ENCODE measurements around the gene EPB41L1.

DNA sequence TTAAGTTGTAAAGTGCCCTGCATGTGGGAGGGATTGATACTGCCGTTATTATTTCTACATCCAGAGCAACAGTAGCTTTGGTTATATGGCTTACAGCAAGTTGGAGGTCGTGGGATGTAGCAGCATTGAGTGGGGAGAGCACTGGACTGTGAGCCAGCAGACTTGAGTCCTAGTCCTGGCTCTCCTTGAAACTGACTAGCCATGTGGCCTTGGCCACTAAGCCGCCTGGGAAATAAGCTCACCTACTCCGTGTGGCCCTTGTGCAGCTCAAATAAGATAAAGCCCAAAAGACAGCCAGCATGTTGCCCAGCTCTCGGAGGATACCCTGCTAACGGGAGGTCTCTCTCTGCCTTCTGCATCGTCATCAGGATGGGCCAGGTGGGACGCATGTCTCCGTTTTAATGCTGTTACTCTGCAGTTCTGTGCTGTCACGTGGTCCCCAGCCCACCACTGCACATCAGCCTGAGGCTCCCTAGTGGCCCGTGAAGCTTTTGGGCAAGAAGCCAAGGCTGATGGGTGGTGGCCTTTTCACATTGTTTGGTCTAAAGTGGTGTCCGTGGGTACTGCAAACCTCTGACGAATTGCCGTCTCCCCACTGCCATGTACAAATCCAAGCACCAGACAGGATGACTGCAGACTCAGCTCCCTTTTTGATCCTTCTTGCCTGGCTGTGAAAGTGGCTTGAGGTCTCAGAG, 7.9 kb downstream of the EPB41L1 start:
- TF ChIP-seq POLR2A (IDR thresholded peaks at IDR 0.05; ENCODE audit: borderline replicate concordance, extremely low read depth, insufficient read depth, insufficient read length) (no peak), ZFX (IDR thresholded peaks at IDR 0.05) (no peak), YY1 (IDR thresholded peaks at IDR 0.05; ENCODE audit: extremely low read depth, insufficient replicate concordance, low read depth, low read length) (no peak)
- TF ChIP-seq, protein P1, sequence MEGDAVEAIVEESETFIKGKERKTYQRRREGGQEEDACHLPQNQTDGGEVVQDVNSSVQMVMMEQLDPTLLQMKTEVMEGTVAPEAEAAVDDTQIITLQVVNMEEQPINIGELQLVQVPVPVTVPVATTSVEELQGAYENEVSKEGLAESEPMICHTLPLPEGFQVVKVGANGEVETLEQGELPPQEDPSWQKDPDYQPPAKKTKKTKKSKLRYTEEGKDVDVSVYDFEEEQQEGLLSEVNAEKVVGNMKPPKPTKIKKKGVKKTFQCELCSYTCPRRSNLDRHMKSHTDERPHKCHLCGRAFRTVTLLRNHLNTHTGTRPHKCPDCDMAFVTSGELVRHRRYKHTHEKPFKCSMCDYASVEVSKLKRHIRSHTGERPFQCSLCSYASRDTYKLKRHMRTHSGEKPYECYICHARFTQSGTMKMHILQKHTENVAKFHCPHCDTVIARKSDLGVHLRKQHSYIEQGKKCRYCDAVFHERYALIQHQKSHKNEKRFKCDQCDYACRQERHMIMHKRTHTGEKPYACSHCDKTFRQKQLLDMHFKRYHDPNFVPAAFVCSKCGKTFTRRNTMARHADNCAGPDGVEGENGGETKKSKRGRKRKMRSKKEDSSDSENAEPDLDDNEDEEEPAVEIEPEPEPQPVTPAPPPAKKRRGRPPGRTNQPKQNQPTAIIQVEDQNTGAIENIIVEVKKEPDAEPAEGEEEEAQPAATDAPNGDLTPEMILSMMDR (IDR thresholded peaks at IDR 0.05 in 2 of 3, conservative IDR thresholded peaks at IDR 0.05 in 1 of 3; ENCODE audit: borderline replicate concordance in 1 of 3, insufficient read depth in 1 of 3, low read depth in 2 of 3, low read length in 2 of 3): no peak
- TF ChIP-seq, protein P2, sequence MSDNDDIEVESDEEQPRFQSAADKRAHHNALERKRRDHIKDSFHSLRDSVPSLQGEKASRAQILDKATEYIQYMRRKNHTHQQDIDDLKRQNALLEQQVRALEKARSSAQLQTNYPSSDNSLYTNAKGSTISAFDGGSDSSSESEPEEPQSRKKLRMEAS (IDR thresholded peaks at IDR 0.05): no peak
